Liver (tissue), 9 donors: ENCODE measurements around the gene CDH4. TPM values are rescaled to one million over a fixed set of nuclear protein-coding genes. Genes with fewer than 3 reads are reported as not detected.

Source experiments
- DNase-seq: peaks from one replicate; pipeline ENCODE4 v3.0.0-alpha.2; 2017; ENCODE audit warnings: low spot score
- H3K27ac ChIP-seq, 2 donors: one replicate each; pipeline ENCODE4 v1.7.0; 2013; ENCODE audit warnings: inconsistent platforms in 2 of 2, low read length in 2 of 2, control low read depth in 1 of 2, low read depth in 1 of 2, mild to moderate bottlenecking in 1 of 2
- H3K27me3 ChIP-seq, 4 donors: one replicate each; pipeline versions ENCODE4 v1.6.1 to v1.7.0; 2013; ENCODE audit warnings: low read length in 3 of 4, inconsistent platforms in 1 of 4, mild to moderate bottlenecking in 1 of 4, moderate library complexity in 1 of 4; ENCODE audit not compliant: control insufficient read depth in 4 of 4, insufficient read depth in 4 of 4
- H3K36me3 ChIP-seq, 4 donors: one replicate each; pipeline versions ENCODE4 v1.6.1 to v1.7.0; 2013; ENCODE audit warnings: low read length in 3 of 4, mild to moderate bottlenecking in 3 of 4, low read depth in 1 of 4, moderate library complexity in 1 of 4; ENCODE audit not compliant: control insufficient read depth in 4 of 4, insufficient read depth in 3 of 4
- H3K4me1 ChIP-seq, 4 donors: one replicate each; pipeline versions ENCODE4 v1.6.1 to v1.7.0; 2013; ENCODE audit warnings: low read length in 3 of 4, mild to moderate bottlenecking in 3 of 4, moderate library complexity in 1 of 4; ENCODE audit not compliant: control insufficient read depth in 4 of 4, insufficient read depth in 4 of 4
- H3K4me3 ChIP-seq, 3 donors: one replicate each; pipeline versions ENCODE4 v1.6.1 to v1.7.0; 2013; ENCODE audit warnings: low read length in 3 of 3, control low read depth in 1 of 3, low read depth in 1 of 3, mild to moderate bottlenecking in 1 of 3
- H3K9ac ChIP-seq, 2 donors: one replicate each; pipeline ENCODE4 v1.7.0; 2013; ENCODE audit warnings: low read length in 2 of 2, mild to moderate bottlenecking in 2 of 2, moderate library complexity in 2 of 2, control low read depth in 1 of 2, low read depth in 1 of 2
- H3K9me3 ChIP-seq, 4 donors: one replicate each; pipeline versions ENCODE4 v1.6.1 to v1.7.0; 2013; ENCODE audit warnings: low read length in 3 of 4; ENCODE audit not compliant: control insufficient read depth in 4 of 4
- ATF3 ChIP-seq: IDR thresholded peaks from 2 replicates; pipeline ENCODE4 v1.6.1; 2016; ENCODE audit warnings: antibody characterized with exemption
- CTCF ChIP-seq: fragments of 150-350 bp; IDR thresholded peaks from 2 replicates; pipeline ENCODE4 v1.5.1; 2017; ENCODE audit warnings: improper control_type of control experiment, low read depth, low read length; ENCODE audit not compliant: missing input control
- EGR1 ChIP-seq, 2 donors: IDR thresholded peaks; 2 replicates each; pipeline ENCODE4 v1.6.1; 2016 to 2018; ENCODE audit warnings: antibody characterized with exemption in 2 of 2, low read depth in 2 of 2
- FOXA2 ChIP-seq: IDR thresholded peaks from 2 replicates; pipeline ENCODE4 v1.6.1; 2016; ENCODE audit warnings: antibody characterized with exemption
- HNF4G ChIP-seq: IDR thresholded peaks from 2 replicates; pipeline ENCODE4 v1.6.1; 2016; ENCODE audit warnings: antibody characterized with exemption
- JUND ChIP-seq, 2 donors: IDR thresholded peaks; 2 replicates each; pipeline ENCODE4 v1.6.1; 2016; ENCODE audit warnings: antibody characterized with exemption in 2 of 2
- MAX ChIP-seq: IDR thresholded peaks from 2 replicates; pipeline ENCODE4 v1.6.1; 2016; ENCODE audit warnings: antibody characterized with exemption
- NR2F2 ChIP-seq: IDR thresholded peaks from 2 replicates; pipeline ENCODE4 v1.6.1; 2016; ENCODE audit warnings: antibody characterized with exemption
- RAD21 ChIP-seq, 2 donors: IDR thresholded peaks; 2 replicates each; pipeline ENCODE4 v1.6.1; 2016; ENCODE audit warnings: antibody characterized with exemption in 2 of 2, mild to moderate bottlenecking in 2 of 2
- REST ChIP-seq: IDR thresholded peaks from 2 replicates; pipeline ENCODE4 v1.6.1; 2016; ENCODE audit warnings: antibody characterized with exemption, mild to moderate bottlenecking
- RXRA ChIP-seq, 2 donors: IDR thresholded peaks; 2 replicates each; pipeline ENCODE4 v1.6.1; 2017 to 2018; ENCODE audit warnings: antibody characterized with exemption in 2 of 2, mild to moderate bottlenecking in 1 of 2
- SP1 ChIP-seq: IDR thresholded peaks from 2 replicates; pipeline ENCODE4 v1.6.1; 2018; ENCODE audit warnings: antibody characterized with exemption, mild to moderate bottlenecking
- TAF1 ChIP-seq: conservative IDR thresholded peaks from 2 replicates; pipeline ENCODE4 v1.6.1; 2016; ENCODE audit warnings: antibody characterized with exemption, mild to moderate bottlenecking
- YY1 ChIP-seq: IDR thresholded peaks from 2 replicates; pipeline ENCODE4 v1.6.1; 2016; ENCODE audit warnings: antibody characterized with exemption, mild to moderate bottlenecking
- ZBTB33 ChIP-seq: IDR thresholded peaks from 2 replicates; pipeline ENCODE4 v1.6.1; 2016; ENCODE audit warnings: antibody characterized with exemption
- WGBS: extraction: QIAGEN DNeasy Blood & Tissue Kit; methylation state at CpG from one replicate; pipeline ENCODE4 v1.1.7; 2013; 5-methylcytosine and 5-hydroxymethylcytosine counted together
- polyA plus RNA-seq, 2 donors: library from polyadenylated mRNA; stranded (reverse) in 1 of 2; unstranded in 1 of 2; fragments of 200-250 nt in 1 of 2; fragments of >200 nt in 1 of 2; fragmentation: Nextera tagmentation in 1 of 2; extraction: Ambion mirVana in 1 of 2; gene quantifications; one replicate each; pipeline versions ENCODE4 v1.2.1 to v1.2.3, GENCODE V29; 2013 to 2015
- total RNA-seq, 2 donors: library from RNA; depleted of rRNA; stranded (reverse); fragments of >200 nt; gene quantifications; one replicate each; pipeline ENCODE4 v1.2.3, GENCODE V29; 2014
- donor health status: healthy.
- donor health status: healthy.
- donor health status: healthy.
- donor health status: healthy.
- donor health status: healthy.

CDH4 gene
- total and polyA plus RNA-seq, 4 donors: 0.03 to 0.25 (median 0.19) TPM; not detected in 1

- Histone ChIP-seq H3K9ac (no peak overlapping the region), H3K4me1 (no peaks in the 10 kb centered on the region), H3K9me3 (no peaks in the 10 kb centered on the region), H3K27me3 (peaks cover 0 to 3% (median 0%) of the 10 kb centered on the region in 4 donors), H3K4me3 (no peak overlapping the region), H3K36me3 (no peaks in the 10 kb centered on the region), H3K27ac (no peak overlapping the region)
- 64% methylated on average over 13 of the region's 13 CpGs for WGBS
- TF ChIP-seq ZBTB33 (no peak), YY1 (no peak), HNF4G (no peak)
- no peak for DNase-seq
These were observed 320.1 kb downstream of the CDH4 start for GRCh38 chr20:61571916-61572711.

- no peak for DNase-seq
- WGBS: 86% methylated on average over 7 of the region's 7 CpGs
- no peak overlapping the region for H3K27ac ChIP-seq
- H3K4me3 ChIP-seq: no peak overlapping the region
- H3K36me3 ChIP-seq: no peaks in the 10 kb centered on the region
- no peaks in the 10 kb centered on the region for H3K4me1 ChIP-seq
- H3K27me3 ChIP-seq: peaks cover 0 to 3% (median 0%) of the 10 kb centered on the region in 4 donors
- no peak for TF ChIP-seq RAD21 (IDR thresholded peaks at IDR 0.05)
- TF ChIP-seq FOXA2: no peak
- no peak for TF ChIP-seq SP1
- TF ChIP-seq JUND (IDR thresholded peaks at IDR 0.05): no peak
- no peak for TF ChIP-seq ZBTB33
- no peak for TF ChIP-seq HNF4G
- no peak for TF ChIP-seq ATF3
- TF ChIP-seq RXRA (IDR thresholded peaks at IDR 0.05): no peak
- no peak for TF ChIP-seq MAX
- TF ChIP-seq EGR1 (IDR thresholded peaks at IDR 0.05; ENCODE audit: low read depth in 2 of 2): no peak
- TF ChIP-seq NR2F2: no peak
- TF ChIP-seq TAF1: no peak
- TF ChIP-seq CTCF: no peak
- no peak for TF ChIP-seq REST
- H3K9ac ChIP-seq: no peak overlapping the region
- H3K9me3 ChIP-seq: no peaks in the 10 kb centered on the region
These were observed 320.7 kb downstream of the CDH4 start for GRCh38 chr20:61572789-61573188.
